Retinal pigment epithelial cell (primary cell): Measurements from ENCODE around the gene SPAG16.
"Not testable (repeated sequence)": the region's sequence is repeated elsewhere in the genome, so short reads cannot be mapped to it uniquely, and the experiment has no call there.

ENCODE experiments used
- DNase-seq: peaks from one replicate; pipeline ENCODE4 v3.0.0-alpha.2; 2010; ENCODE audit warnings: low read depth
- H3K4me3 ChIP-seq: 2 replicates; pipeline ENCODE4 v1.5.1; 2011; ENCODE audit warnings: mild to moderate bottlenecking, low read length, control low read depth, moderate library complexity
- CTCF ChIP-seq: conservative IDR thresholded peaks from 2 replicates; pipeline ENCODE4 v1.5.1; 2011; ENCODE audit warnings: low read depth, low read length, control low read depth, inconsistent platforms

Gene SPAG16

GRCh38 chr2:213710164-213710563 is 425.9 kb downstream of the SPAG16 start:
- DNase-seq: no peak
- TF ChIP-seq CTCF: no peak
- H3K4me3 ChIP-seq: no peak overlapping the region

GRCh38 chr2:213718411-213718810 is 434.1 kb downstream of the SPAG16 start:
- DNase-seq, H3K4me3 ChIP-seq: not testable (repeated sequence)

GRCh38 chr2:213722565-213722964 is 438.3 kb downstream of the SPAG16 start:
- no peak for DNase-seq
- no peak for TF ChIP-seq CTCF
- H3K4me3 ChIP-seq: no peak overlapping the region

- TF ChIP-seq CTCF: peak; percentile 25
- DNase-seq: no peak
- no peak overlapping the region for H3K4me3 ChIP-seq
These were observed 438.8 kb downstream of the SPAG16 start for GRCh38 chr2:213723041-213723560.

- H3K4me3 ChIP-seq: no peak overlapping the region
- TF ChIP-seq CTCF: no peak
- DNase-seq: no peak
These were observed 439.4 kb downstream of the SPAG16 start for GRCh38 chr2:213723707-213724106.

GRCh38 chr2:213726101-213726500 is 441.8 kb downstream of the SPAG16 start:
- DNase-seq: no peak
- no peak for TF ChIP-seq CTCF

GRCh38 chr2:213733893-213734292 is 449.6 kb downstream of the SPAG16 start:
- no peak for DNase-seq
- TF ChIP-seq CTCF: no peak
- H3K4me3 ChIP-seq: no peak overlapping the region

More at GRCh38 chr2:213726101-213726500, 441.8 kb downstream of the SPAG16 start:
- no peak overlapping the region for H3K4me3 ChIP-seq

GRCh38 chr2:213740453-213740852 is 456.2 kb downstream of the SPAG16 start:
- no peak for DNase-seq
- H3K4me3 ChIP-seq: no peak overlapping the region
- no peak for TF ChIP-seq CTCF
